Progenitor cell of endocrine pancreas (in vitro differentiated cells): ENCODE data around the gene SLAMF8. TPM values are rescaled to one million over a fixed set of nuclear protein-coding genes. Genes with fewer than 3 reads are reported as not detected.

ENCODE experiments used
- DNase-seq: peaks from one replicate; pipeline ENCODE4 v3.0.0; 2021; ENCODE audit warnings: low spot score; ENCODE audit not compliant: unreplicated experiment
- H3K27ac Mint-ChIP-seq: 2 replicates; pipeline ENCODE4 v1.8.0; 2021; ENCODE audit warnings: mild to moderate bottlenecking, moderate library complexity, mixed read lengths
- H3K27me3 Mint-ChIP-seq: 2 replicates; pipeline ENCODE4 v1.8.0; 2021; ENCODE audit warnings: mixed read lengths
- H3K36me3 Mint-ChIP-seq: 2 replicates; pipeline ENCODE4 v1.8.0; 2022; ENCODE audit warnings: mixed read lengths; ENCODE audit not compliant: insufficient read depth
- H3K4me1 Mint-ChIP-seq: 2 replicates; pipeline ENCODE4 v1.8.0; 2021; ENCODE audit warnings: low read depth, mixed read lengths
- H3K4me3 Mint-ChIP-seq: 2 replicates; pipeline ENCODE4 v1.8.0; 2021; ENCODE audit warnings: low read depth, mild to moderate bottlenecking, moderate library complexity, mixed read lengths
- H3K9me3 Mint-ChIP-seq: 2 replicates; pipeline ENCODE4 v1.8.0; 2021; ENCODE audit warnings: low read depth, mixed read lengths
- total RNA-seq: library from RNA; stranded (reverse); gene quantifications from 2 replicates; pipeline ENCODE4 v1.2.1, GENCODE V29; 2021
- TF ChIP-seq, protein P1 (sequence below): fragments of 200-600 bp; sonication (generic); IDR thresholded peaks from one replicate; pipeline ENCODE4 v1.5.0; 2021; ENCODE audit warnings: antibody characterized with exemption, mild to moderate bottlenecking; ENCODE audit not compliant: unreplicated experiment

Gene SLAMF8
- total RNA-seq, 1 donor from 2014 or later = not detected

DNA sequence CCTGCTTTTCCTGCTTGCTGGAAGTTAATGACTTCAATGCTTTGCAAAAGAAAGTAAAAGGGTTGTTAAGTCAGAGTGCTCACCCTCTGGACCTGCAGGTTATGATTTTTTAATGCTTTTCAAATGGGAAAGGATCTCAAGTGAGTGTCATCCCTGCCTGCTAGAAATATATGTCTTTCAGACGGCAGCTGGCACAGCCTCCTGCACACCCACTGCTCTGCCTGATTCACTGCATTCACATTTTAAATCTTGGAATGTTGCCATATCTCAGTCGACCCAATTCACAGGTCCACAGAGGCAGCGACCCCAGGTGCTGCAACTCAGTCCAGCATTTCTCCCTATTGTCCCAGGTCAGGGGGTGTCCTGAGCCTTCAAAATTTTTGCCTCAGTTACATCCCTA, 35.2 kb upstream of the SLAMF8 start:
- TF ChIP-seq, protein P1, sequence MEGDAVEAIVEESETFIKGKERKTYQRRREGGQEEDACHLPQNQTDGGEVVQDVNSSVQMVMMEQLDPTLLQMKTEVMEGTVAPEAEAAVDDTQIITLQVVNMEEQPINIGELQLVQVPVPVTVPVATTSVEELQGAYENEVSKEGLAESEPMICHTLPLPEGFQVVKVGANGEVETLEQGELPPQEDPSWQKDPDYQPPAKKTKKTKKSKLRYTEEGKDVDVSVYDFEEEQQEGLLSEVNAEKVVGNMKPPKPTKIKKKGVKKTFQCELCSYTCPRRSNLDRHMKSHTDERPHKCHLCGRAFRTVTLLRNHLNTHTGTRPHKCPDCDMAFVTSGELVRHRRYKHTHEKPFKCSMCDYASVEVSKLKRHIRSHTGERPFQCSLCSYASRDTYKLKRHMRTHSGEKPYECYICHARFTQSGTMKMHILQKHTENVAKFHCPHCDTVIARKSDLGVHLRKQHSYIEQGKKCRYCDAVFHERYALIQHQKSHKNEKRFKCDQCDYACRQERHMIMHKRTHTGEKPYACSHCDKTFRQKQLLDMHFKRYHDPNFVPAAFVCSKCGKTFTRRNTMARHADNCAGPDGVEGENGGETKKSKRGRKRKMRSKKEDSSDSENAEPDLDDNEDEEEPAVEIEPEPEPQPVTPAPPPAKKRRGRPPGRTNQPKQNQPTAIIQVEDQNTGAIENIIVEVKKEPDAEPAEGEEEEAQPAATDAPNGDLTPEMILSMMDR = no peak
- Mint-ChIP-seq H3K4me3 (no peak overlapping the region), H3K27ac (no peak overlapping the region)

DNA sequence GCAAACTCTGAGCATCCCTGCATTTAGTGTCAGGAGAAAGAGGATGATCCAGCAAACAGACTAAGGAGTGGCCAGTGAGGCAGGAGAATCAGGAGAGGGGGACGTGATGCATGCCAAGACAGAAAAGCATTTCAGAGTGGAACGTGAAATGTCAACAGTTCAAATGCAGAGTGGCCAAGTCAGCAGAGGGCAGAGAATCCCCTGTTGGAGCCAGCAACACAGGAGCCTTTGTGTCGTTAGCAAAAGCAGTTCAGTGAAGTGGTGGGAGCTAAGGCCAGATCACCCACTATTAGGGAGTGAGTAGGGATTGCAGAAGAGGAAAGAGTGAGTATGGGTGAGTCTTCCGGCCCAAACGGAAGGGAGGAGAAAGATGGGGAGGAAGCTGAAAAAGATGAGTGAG, 31.1 kb upstream of the SLAMF8 start:
- no peaks in the 10 kb centered on the region for H3K9me3 Mint-ChIP-seq
- H3K36me3 Mint-ChIP-seq = no peaks in the 10 kb centered on the region

More for the DNA sequence above, 35.2 kb upstream of the SLAMF8 start:
- Mint-ChIP-seq H3K36me3 (no peaks in the 10 kb centered on the region), H3K9me3 (no peaks in the 10 kb centered on the region), H3K4me1 (peaks cover 7% of the 10 kb centered on the region), H3K27me3 (peaks cover 14% of the 10 kb centered on the region)
- DNase-seq = no peak

DNA sequence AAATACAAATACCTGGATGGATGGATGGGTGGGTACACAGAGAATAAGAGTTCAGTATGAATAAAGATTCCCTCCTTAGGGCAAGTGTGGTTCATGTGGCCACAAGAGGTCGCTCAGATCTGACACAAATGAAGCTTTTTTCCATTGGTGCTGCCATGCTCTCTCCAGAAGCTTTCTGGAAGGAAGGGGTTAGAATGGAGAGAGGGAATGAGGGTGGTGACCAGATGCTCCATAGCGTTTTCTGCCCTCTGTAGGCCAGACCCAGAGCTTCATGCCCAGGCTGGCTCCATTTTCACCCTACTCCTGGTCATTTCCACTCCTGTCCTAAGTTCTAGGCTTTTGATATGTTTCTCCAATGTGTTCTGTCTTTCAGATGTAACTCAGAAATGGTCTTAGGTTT, 27.8 kb upstream of the SLAMF8 start:
- Mint-ChIP-seq H3K9me3 (no peaks in the 10 kb centered on the region), H3K36me3 (no peaks in the 10 kb centered on the region), H3K4me3 (no peak overlapping the region), H3K27me3 (peaks cover 49% of the 10 kb centered on the region), H3K4me1 (no peaks in the 10 kb centered on the region), H3K27ac (no peak overlapping the region)
- TF ChIP-seq, protein P1 = peak; percentile 75
- DNase-seq = peak; percentile 27

More for the DNA sequence above, 31.1 kb upstream of the SLAMF8 start:
- H3K27ac Mint-ChIP-seq = no peak overlapping the region
- peaks cover 34% of the 10 kb centered on the region for H3K27me3 Mint-ChIP-seq
- TF ChIP-seq, protein P1 = no peak
- peaks cover 7% of the 10 kb centered on the region for H3K4me1 Mint-ChIP-seq
- no peak overlapping the region for H3K4me3 Mint-ChIP-seq
- no peak for DNase-seq

DNA sequence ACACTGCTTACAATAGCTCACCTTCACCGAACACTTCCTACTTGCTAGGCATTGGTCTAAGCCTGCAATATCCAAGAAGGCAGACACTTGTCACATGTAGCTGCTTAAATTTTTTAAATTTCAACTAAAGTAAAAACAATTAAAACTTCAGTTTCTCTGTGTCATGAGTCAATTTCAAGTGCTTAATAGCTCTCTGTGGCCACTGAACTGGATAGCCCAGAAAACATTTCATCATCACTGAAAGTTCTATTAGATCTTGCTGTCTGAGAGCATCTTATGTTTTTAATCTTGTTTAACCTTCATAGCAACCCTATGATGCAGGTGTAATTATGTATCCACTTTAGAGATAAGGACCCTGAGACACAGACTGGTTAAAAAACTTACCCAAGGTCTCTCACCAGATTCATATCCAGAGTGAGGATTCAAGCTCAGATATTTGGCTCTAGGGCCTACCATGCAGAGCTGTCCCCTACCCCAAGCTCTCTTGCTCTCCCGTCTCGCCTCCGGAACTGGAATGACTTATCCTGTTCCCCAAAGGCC, 27.2 kb upstream of the SLAMF8 start:
- Mint-ChIP-seq H3K4me3 (no peak overlapping the region), H3K36me3 (no peaks in the 10 kb centered on the region), H3K4me1 (no peaks in the 10 kb centered on the region), H3K27me3 (peaks cover 54% of the 10 kb centered on the region), H3K9me3 (no peaks in the 10 kb centered on the region), H3K27ac (no peak overlapping the region)
- no peak for DNase-seq
- TF ChIP-seq, protein P1 = no peak

DNA sequence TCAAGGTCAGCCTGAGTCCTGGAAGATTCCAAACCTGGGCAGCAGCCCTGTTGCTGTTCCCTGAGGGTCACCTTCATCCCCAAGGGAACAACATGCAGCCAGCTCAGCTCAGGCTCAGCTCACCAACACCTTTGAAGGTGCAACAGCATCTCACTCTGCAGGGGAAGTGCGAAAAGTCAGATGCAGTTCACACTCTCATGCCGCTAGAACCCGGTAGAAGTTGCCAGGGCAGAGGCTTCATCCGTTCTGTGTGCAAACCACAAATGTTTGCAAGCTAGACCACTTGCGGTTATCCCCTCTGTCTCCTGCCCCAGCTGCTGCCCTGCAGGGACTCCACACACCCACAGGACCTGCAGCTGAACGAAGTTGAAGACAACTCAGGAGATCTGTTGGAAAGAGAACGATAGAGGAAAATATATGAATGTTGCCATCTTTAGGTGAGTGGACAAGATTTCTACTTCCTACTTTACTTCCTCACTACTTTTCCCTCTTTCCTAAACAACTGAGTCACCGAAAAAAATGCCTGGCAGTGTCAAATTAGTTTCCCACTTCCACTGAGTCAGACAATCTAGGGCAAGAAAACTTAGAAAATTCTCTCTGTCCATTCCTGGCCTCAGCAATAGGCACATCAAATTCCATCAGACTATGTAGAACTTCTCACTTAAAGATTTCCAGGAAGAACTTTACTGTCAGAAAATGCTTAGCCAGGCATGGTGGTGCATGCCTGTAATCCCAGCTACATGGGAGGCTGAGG, 26.3 kb upstream of the SLAMF8 start:
- TF ChIP-seq, protein P1 = no peak
- Mint-ChIP-seq H3K9me3 (no peaks in the 10 kb centered on the region), H3K36me3 (no peaks in the 10 kb centered on the region), H3K4me3 (no peak overlapping the region), H3K27ac (no peak overlapping the region), H3K27me3 (peaks cover 60% of the 10 kb centered on the region), H3K4me1 (no peaks in the 10 kb centered on the region)
- DNase-seq = no peak
